Skeletal muscle tissue (tissue), 4 donors: ENCODE measurements around the gene CCN5. TPM values are rescaled to one million over a fixed set of nuclear protein-coding genes. Genes with fewer than 3 reads are reported as not detected.

Source experiments
- H3K27ac ChIP-seq: one replicate; pipeline ENCODE4 v1.7.0; 2013; ENCODE audit warnings: mild to moderate bottlenecking, low read depth, low read length, inconsistent platforms
- H3K27me3 ChIP-seq, 3 donors: one replicate each; pipeline ENCODE4 v1.7.0; 2013; ENCODE audit warnings: low read length in 3 of 3; ENCODE audit not compliant: control insufficient read depth in 3 of 3, insufficient read depth in 3 of 3
- H3K36me3 ChIP-seq, 3 donors: one replicate each; pipeline ENCODE4 v1.7.0; 2013; ENCODE audit warnings: low read length in 3 of 3; ENCODE audit not compliant: control insufficient read depth in 3 of 3, insufficient read depth in 3 of 3
- H3K4me1 ChIP-seq, 3 donors: one replicate each; pipeline ENCODE4 v1.7.0; 2013; ENCODE audit warnings: low read length in 3 of 3, mild to moderate bottlenecking in 3 of 3; ENCODE audit not compliant: control insufficient read depth in 3 of 3, insufficient read depth in 3 of 3
- H3K4me3 ChIP-seq, 3 donors: one replicate each; pipeline ENCODE4 v1.7.0; 2013; ENCODE audit warnings: low read length in 3 of 3
- H3K9ac ChIP-seq, 3 donors: one replicate each; pipeline ENCODE4 v1.7.0; 2013; ENCODE audit warnings: low read length in 3 of 3, mild to moderate bottlenecking in 3 of 3, moderate library complexity in 2 of 3, low read depth in 1 of 3
- H3K9me3 ChIP-seq, 3 donors: one replicate each; pipeline ENCODE4 v1.7.0; 2013; ENCODE audit warnings: low read length in 3 of 3; ENCODE audit not compliant: control insufficient read depth in 3 of 3
- total RNA-seq: library from RNA; depleted of rRNA; stranded (reverse); fragments of >200 nt; gene quantifications from one replicate; pipeline ENCODE4 v1.2.3, GENCODE V29; 2014
- donor health status: Osteomylitis.

CCN5 gene
- total RNA-seq, 1 donor from 2014 or later, result not detected

GRCh38 chr20:44703956-44704488 lies 11.1 kb upstream of the CCN5 start:
- Histone ChIP-seq H3K9me3 (no peaks in the 10 kb centered on the region), H3K27ac (peak overlapping the region; percentile 87), H3K4me1 (peaks cover 44 to 58% (median 55%) of the 10 kb centered on the region in 3 donors)

DNA sequence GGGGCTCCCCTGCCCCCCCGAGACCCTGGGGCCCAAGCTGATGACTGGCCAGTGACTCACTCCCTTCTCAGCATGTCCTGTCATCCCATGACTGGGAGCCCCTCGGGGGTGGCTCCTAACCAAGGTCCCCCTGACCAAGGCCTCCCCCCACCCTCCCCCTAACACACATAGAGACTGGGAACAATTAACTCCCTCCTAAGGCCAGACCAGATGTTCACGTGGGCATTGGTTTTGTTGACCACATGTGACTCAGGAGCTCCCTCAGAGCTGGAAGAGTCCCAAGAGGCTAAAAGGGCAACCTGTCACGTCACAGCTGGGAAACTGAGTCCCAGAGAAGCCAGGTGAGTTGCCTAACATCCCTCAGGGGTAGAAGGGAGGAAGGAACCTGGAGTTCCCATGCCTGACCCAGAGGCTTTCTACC lies 10.6 kb upstream of the CCN5 start:
- Histone ChIP-seq H3K9ac (no peak overlapping the region), H3K36me3 (no peaks in the 10 kb centered on the region), H3K9me3 (no peaks in the 10 kb centered on the region), H3K4me1 (peaks cover 44 to 58% (median 55%) of the 10 kb centered on the region in 3 donors), H3K27me3 (no peaks in the 10 kb centered on the region), H3K4me3 (no peak overlapping the region), H3K27ac (peak overlapping the region; percentile 58)

More at GRCh38 chr20:44703956-44704488, 11.1 kb upstream of the CCN5 start:
- Histone ChIP-seq H3K4me3 (no peak overlapping the region), H3K9ac (no peak overlapping the region), H3K27me3 (no peaks in the 10 kb centered on the region), H3K36me3 (no peaks in the 10 kb centered on the region)

- Histone ChIP-seq H3K27me3 (no peaks in the 10 kb centered on the region), H3K4me1 (peaks cover 42 to 54% (median 52%) of the 10 kb centered on the region in 3 donors), H3K27ac (peak overlapping the region; percentile 64), H3K9me3 (no peaks in the 10 kb centered on the region), H3K4me3 (no peak overlapping the region), H3K9ac (no peak overlapping the region), H3K36me3 (no peaks in the 10 kb centered on the region)
Measured at GRCh38 chr20:44705364-44706094, 9.6 kb upstream of the CCN5 start.

GRCh38 chr20:44706301-44707017 lies 8.7 kb upstream of the CCN5 start:
- H3K9ac ChIP-seq, result peak overlapping the region in 2 of 3 donors; percentile 33 to 40
- peak overlapping the region in 1 of 3 donors; percentile 4 for H3K4me3 ChIP-seq
- peak overlapping the region; percentile 64 for H3K27ac ChIP-seq
- peaks cover 33 to 44% (median 42%) of the 10 kb centered on the region in 3 donors for H3K4me1 ChIP-seq
- no peaks in the 10 kb centered on the region for H3K9me3 ChIP-seq
- H3K27me3 ChIP-seq, result no peaks in the 10 kb centered on the region
- H3K36me3 ChIP-seq, result no peaks in the 10 kb centered on the region

DNA sequence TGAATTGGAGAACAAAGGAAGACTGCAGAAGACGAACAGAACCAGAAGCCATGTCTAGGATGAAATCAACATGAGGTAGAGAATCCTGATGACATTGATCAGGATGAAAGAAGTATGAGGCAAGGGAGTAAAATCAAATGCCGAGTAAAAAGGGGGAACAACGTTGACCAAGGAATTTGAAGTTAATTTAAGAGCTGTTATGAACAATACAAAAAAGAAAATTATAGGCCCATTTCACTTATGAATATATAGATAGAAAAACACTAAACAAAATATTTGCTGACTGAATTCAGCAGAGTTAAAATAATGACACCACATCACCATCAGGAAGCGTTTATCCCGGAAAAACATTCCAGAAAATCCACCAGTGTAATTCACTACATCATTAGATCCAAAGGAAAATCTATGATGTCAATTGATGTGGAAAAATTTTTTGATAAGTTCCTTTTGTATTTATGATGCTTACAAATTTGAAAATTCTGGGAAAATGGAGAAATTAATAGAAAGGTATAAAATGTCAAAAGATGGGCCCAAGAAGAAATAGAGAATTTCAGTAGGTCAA lies 8.1 kb upstream of the CCN5 start:
- H3K4me1 ChIP-seq, result peaks cover 28 to 39% (median 37%) of the 10 kb centered on the region in 3 donors
- H3K4me3 ChIP-seq, result no peak overlapping the region
- H3K36me3 ChIP-seq, result no peaks in the 10 kb centered on the region
- no peaks in the 10 kb centered on the region for H3K27me3 ChIP-seq
- H3K9me3 ChIP-seq, result no peaks in the 10 kb centered on the region
- H3K9ac ChIP-seq, result peak overlapping the region in 1 of 3 donors; percentile 33
- H3K27ac ChIP-seq, result peak overlapping the region; percentile 64

DNA sequence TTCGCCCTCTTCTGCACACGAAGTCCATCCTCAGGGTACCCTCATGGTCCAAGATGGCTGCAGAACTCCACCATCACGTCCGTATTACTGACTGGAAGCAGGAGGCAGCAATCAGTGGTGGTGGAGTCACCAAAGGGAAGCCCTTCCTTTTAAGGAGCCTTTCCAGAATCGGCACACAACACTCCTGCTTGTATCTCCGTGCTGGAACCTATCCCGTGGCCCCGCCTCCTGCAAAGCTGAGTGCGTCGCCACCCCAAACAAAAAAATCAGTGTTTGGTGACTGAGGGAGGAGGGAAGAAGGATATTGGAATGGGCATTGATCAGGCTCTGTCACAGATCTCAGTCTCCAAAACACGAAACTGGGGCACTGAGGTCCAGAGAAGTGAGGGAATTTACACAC lies 5.8 kb upstream of the CCN5 start:
- Histone ChIP-seq H3K27me3 (no peaks in the 10 kb centered on the region), H3K36me3 (no peaks in the 10 kb centered on the region), H3K4me3 (no peak overlapping the region), H3K27ac (no peak overlapping the region), H3K9ac (no peak overlapping the region), H3K9me3 (no peaks in the 10 kb centered on the region), H3K4me1 (peaks cover 16 to 26% (median 24%) of the 10 kb centered on the region in 3 donors)

GRCh38 chr20:44709797-44710196 lies 5.4 kb upstream of the CCN5 start:
- H3K27ac ChIP-seq, result no peak overlapping the region
- no peak overlapping the region for H3K9ac ChIP-seq
- H3K36me3 ChIP-seq, result no peaks in the 10 kb centered on the region
- peaks cover 20 to 30% (median 28%) of the 10 kb centered on the region in 3 donors for H3K4me1 ChIP-seq
- H3K27me3 ChIP-seq, result no peaks in the 10 kb centered on the region
- H3K9me3 ChIP-seq, result no peaks in the 10 kb centered on the region
- H3K4me3 ChIP-seq, result no peak overlapping the region

- Histone ChIP-seq H3K36me3 (no peaks in the 10 kb centered on the region), H3K27ac (no peak overlapping the region)
Measured at GRCh38 chr20:44711237-44711636, 3.9 kb upstream of the CCN5 start.

GRCh38 chr20:44714102-44714700 lies 968 bp upstream of the CCN5 start:
- Histone ChIP-seq H3K27ac (peak overlapping the region; percentile 59), H3K27me3 (no peaks in the 10 kb centered on the region), H3K9me3 (no peaks in the 10 kb centered on the region), H3K4me1 (peaks cover 24 to 30% (median 28%) of the 10 kb centered on the region in 3 donors), H3K36me3 (peaks cover 0 to 2% (median 0%) of the 10 kb centered on the region in 3 donors), H3K4me3 (peak overlapping the region; percentile 56 to 67 (median 67)), H3K9ac (peak overlapping the region in 2 of 3 donors; percentile 20 to 82)

More at GRCh38 chr20:44711237-44711636, 3.9 kb upstream of the CCN5 start:
- Histone ChIP-seq H3K4me3 (no peak overlapping the region), H3K4me1 (peaks cover 27 to 33% (median 33%) of the 10 kb centered on the region in 3 donors), H3K9ac (no peak overlapping the region), H3K9me3 (no peaks in the 10 kb centered on the region), H3K27me3 (no peaks in the 10 kb centered on the region)
